ENCODE results near the gene PDF. TPM values are rescaled to one million over a fixed set of nuclear protein-coding genes. Genes with fewer than 3 reads are reported as not detected.

Gene PDF
- total and polyA plus RNA-seq, 2 of the 13 experiments (the other 11 are each of a cell fraction or from before 2014, with no cell fraction given): 12.4 to 48.8 TPM

- ChIA-PET CTCF (ENCODE audit: low intra/inter-chr PET ratio, low total read pairs) (interaction anchor here (1.1 to 3.7 kb wide), 2 partner anchors 137 to 440 kb away, joined by 4 to 44 read pairs; no protein-coding TSS in a partner anchor), POLR2A (interaction anchor here (1.2 to 1.5 kb wide), 2 partner anchors 101 to 154 kb away, joined by 3 read pairs; no protein-coding TSS in a partner anchor)
- H3K27me3 ChIP-seq (ENCODE audit: control insufficient read depth in 1 of 2, insufficient read depth in 2 of 2, low read length in 2 of 2): no peaks in the 10 kb centered on the region
- BruUV-seq (replicated peaks): no TSS peak
- no peaks in the 10 kb centered on the region for H3K9me3 ChIP-seq (ENCODE audit: low read length)
- intact Hi-C loops (cut with micrococcal nuclease; ENCODE audit: unreplicated experiment): loop anchor here (1.0 to 2.0 kb wide), 2 partner anchors 100 to 137 kb away; partner anchors contain the start of gene SNTB2
- H3K27ac ChIP-seq (ENCODE audit: extremely low read length, insufficient read depth, low read length): no peak overlapping the region
- no peaks in the 10 kb centered on the region for H4K20me1 ChIP-seq (ENCODE audit: insufficient read depth, low read length)
- H3K4me2 ChIP-seq (ENCODE audit: low read depth, low read length): no peak overlapping the region
- peaks cover 8% of the 10 kb centered on the region; the same call in 1 of the 2 replicates for H3K4me1 ChIP-seq (ENCODE audit: insufficient read depth, low read length)
- no peak for FAIRE-seq
- H3K36me3 ChIP-seq (replicated peaks in 1 of 2; ENCODE audit: control insufficient read depth in 1 of 2, insufficient read depth in 2 of 2, low read length in 2 of 2): peaks cover 4 to 21% of the 10 kb centered on the region in 2 experiments
- ATAC-seq: no peak
- no peak overlapping the region for H2AFZ ChIP-seq (ENCODE audit: low read length)
- no peaks in the 10 kb centered on the region for H3K79me2 ChIP-seq (ENCODE audit: insufficient read depth, low read length)
- H3K9ac ChIP-seq (ENCODE audit: insufficient read depth, low read depth, low read length): no peak overlapping the region
- in situ Hi-C loops (cut with HindIII; ENCODE audit: extremely low pct_ligation_motif_present, low pct_unique_long_range_greater_than_20kb): loop anchor here (5.0 kb wide), 1 partner anchor 135 kb away; no protein-coding TSS in a partner anchor
- H3K4me3 ChIP-seq (replicated peaks in 1 of 3; ENCODE audit: insufficient read depth in 1 of 3, low read depth in 2 of 3, low read length in 3 of 3): no peak overlapping the region
- 85% methylated on average over 13 of the region's 13 CpGs for WGBS (ENCODE audit: low lambda C conversion rate)
- DNase-seq (ENCODE audit: low spot score): peak; percentile 62
- no peak for TF ChIP-seq KLF15 (CRISPR knock-in tag; IDR thresholded peaks at IDR 0.05; ENCODE audit: borderline replicate concordance)
- no peak for TF ChIP-seq ZNF670 (CRISPR knock-in tag; IDR thresholded peaks at IDR 0.05; ENCODE audit: borderline replicate concordance)
- TF ChIP-seq ZBTB10 (CRISPR knock-in tag; IDR thresholded peaks at IDR 0.05; ENCODE audit: borderline replicate concordance): no peak
- no peak for TF ChIP-seq ZNF776 (CRISPR knock-in tag; IDR thresholded peaks at IDR 0.05)
- TF ChIP-seq ONECUT2 (CRISPR knock-in tag; IDR thresholded peaks at IDR 0.05): no peak
- no peak for TF ChIP-seq CCAR2 (optimal IDR thresholded peaks at IDR 0.05; ENCODE audit: low read depth, low read length)
- peak; percentile 66 for TF ChIP-seq STAG1 (CRISPR knock-in tag; IDR thresholded peaks at IDR 0.05)
- no peak for TF ChIP-seq ZNF282 (IDR thresholded peaks at IDR 0.05; ENCODE audit: partially characterized antibody)
- TF ChIP-seq ARID2 (CRISPR knock-in tag; IDR thresholded peaks at IDR 0.05; ENCODE audit: borderline replicate concordance): 0 out of 2 replicates have a peak, but pooled peaks have one; percentile 27
- peak; percentile 66; the same call in 1 of the 2 replicates for TF ChIP-seq CEBPB (IDR thresholded peaks at IDR 0.05; ENCODE audit: borderline replicate concordance, low read depth, low read length)
- no peak for TF ChIP-seq ZSCAN31 (CRISPR knock-in tag; IDR thresholded peaks at IDR 0.05; ENCODE audit: low read depth)
- no peak for TF ChIP-seq ZNF777 (CRISPR knock-in tag; IDR thresholded peaks at IDR 0.05)
- TF ChIP-seq ARHGAP35 (CRISPR knock-in tag; IDR thresholded peaks at IDR 0.05; ENCODE audit: borderline replicate concordance): no peak
- no peak for TF ChIP-seq ZNF607 (CRISPR knock-in tag; IDR thresholded peaks at IDR 0.05; ENCODE audit: borderline replicate concordance)
- TF ChIP-seq HHEX (CRISPR knock-in tag; IDR thresholded peaks at IDR 0.05): no peak
- no peak for TF ChIP-seq MZF1 (CRISPR knock-in tag; IDR thresholded peaks at IDR 0.05; ENCODE audit: borderline replicate concordance)
- TF ChIP-seq E2F2 (CRISPR knock-in tag; IDR thresholded peaks at IDR 0.05; ENCODE audit: borderline replicate concordance): no peak
- TF ChIP-seq CERS6 (CRISPR knock-in tag; IDR thresholded peaks at IDR 0.05): no peak
Observed at GRCh38 chr16:69286941-69287713, 43.3 kb downstream of the PDF start.
